K562 (cell line): ENCODE data around the gene RCSD1. TPM values are rescaled to one million over a fixed set of nuclear protein-coding genes. Genes with fewer than 3 reads are reported as not detected.

Source experiments
- ATAC-seq: fragments of 200-7000 bp; cut with Tn5 transposase; 3 replicates; pipeline ENCODE4 v1.9.1; 2020; ENCODE audit warnings: moderate library complexity
- BruUV-seq: library from RNA; stranded (reverse); fragments of 400-500 nt; replicated peaks from 2 replicates; lab custom pipeline; 2021; lab: Mats Ljungman, UMichigan
- CTCF ChIA-PET: fragments of 300-600 bp; formaldehyde crosslinking; extraction: SDS; loops from one replicate; lab custom pipeline; 2021; ENCODE audit warnings: low intra/inter-chr PET ratio; lab: Yijun Ruan, JAX
- POLR2A ChIA-PET: fragments of 300-600, 350-650 bp; sonication (Branson Sonifier 250); formaldehyde crosslinking; extraction: SDS; loops from one replicate; lab custom pipeline; 2021; ENCODE audit warnings: antibody characterized with exemption, inconsistent platforms; lab: Yijun Ruan, JAX
- DNase-seq, 4 experiments: peaks; one replicate each; pipeline versions ENCODE4 v3.0.0 to v3.0.0-alpha.2; 2011 to 2018; ENCODE audit warnings: low spot score in 3 of 4, mixed read lengths in 3 of 4; ENCODE audit errors: extremely low read depth in 1 of 4
- FAIRE-seq: peaks from 2 replicates; lab custom pipeline; 2011; peaks lifted over from hg19 to GRCh38; lab: Jason Lieb, UNC
- H2AFZ ChIP-seq: 2 replicates; pipeline ENCODE4 v1.6.0; 2011; ENCODE audit warnings: low read depth, low read length, control low read depth, inconsistent platforms
- H3K27ac ChIP-seq: fragments of 200-600 bp; 3 replicates; pipeline ENCODE4 v1.8.0; 2011; ENCODE audit warnings: low read depth, mild to moderate bottlenecking, control low read depth, inconsistent platforms, low read length, moderate library complexity, mixed read lengths; ENCODE audit errors: extremely low read depth
- H3K27me3 ChIP-seq, 2 experiments: fragments of 300-600 bp in 1 of 2; 2 replicates in 1 of 2; 3 replicates in 1 of 2; pipeline versions ENCODE4 v1.6.0 to v1.8.0; 2011; ENCODE audit warnings: inconsistent platforms in 2 of 2, low read length in 2 of 2, mild to moderate bottlenecking in 1 of 2, mixed read lengths in 1 of 2, moderate library complexity in 1 of 2; ENCODE audit not compliant: control insufficient read depth in 2 of 2, insufficient read depth in 2 of 2
- H3K36me3 ChIP-seq: fragments of 300-600 bp; 3 replicates; pipeline ENCODE4 v1.8.0; 2011; ENCODE audit warnings: mild to moderate bottlenecking, low read length, inconsistent platforms; ENCODE audit not compliant: control insufficient read depth, insufficient read depth
- H3K4me1 ChIP-seq, 2 experiments: fragments of 200-600 bp in 1 of 2; replicated peaks in 1 of 2; 2 replicates in 1 of 2; 3 replicates in 1 of 2; pipeline versions ENCODE4 v1.5.1 to v1.8.0; 2011; ENCODE audit warnings: inconsistent platforms in 2 of 2, low read length in 2 of 2, mild to moderate bottlenecking in 1 of 2, mixed read lengths in 1 of 2, moderate library complexity in 1 of 2; ENCODE audit not compliant: control insufficient read depth in 2 of 2, insufficient read depth in 2 of 2
- H3K4me2 ChIP-seq: 2 replicates; pipeline ENCODE4 v1.6.1; 2011; ENCODE audit warnings: low read length, control low read depth, inconsistent platforms, mixed read lengths; ENCODE audit not compliant: insufficient read depth
- H3K4me3 ChIP-seq: fragments of 200-600 bp; sonication (generic), shearing (Covaris generic); 2 replicates; pipeline ENCODE4 v1.5.1; 2016; ENCODE audit warnings: control low read depth, inconsistent platforms
- H3K79me2 ChIP-seq: fragments of 200-600 bp; 3 replicates; pipeline ENCODE4 v1.8.0; 2011; ENCODE audit warnings: low read length, inconsistent platforms; ENCODE audit not compliant: control insufficient read depth, insufficient read depth
- H3K9ac ChIP-seq, 2 experiments: 2 replicates each; pipeline versions ENCODE4 v1.6.0 to v1.6.1; 2011; ENCODE audit warnings: low read depth in 2 of 2, low read length in 2 of 2, control low read depth in 1 of 2, inconsistent platforms in 1 of 2, mild to moderate bottlenecking in 1 of 2, mixed read lengths in 1 of 2; ENCODE audit not compliant: insufficient read depth in 1 of 2
- H3K9me1 ChIP-seq: one replicate; pipeline ENCODE4 v1.6.0; 2011; ENCODE audit warnings: inconsistent platforms, mild to moderate bottlenecking, low read length, moderate library complexity; ENCODE audit not compliant: control insufficient read depth, insufficient read depth
- H3K9me3 ChIP-seq: replicated peaks from 2 replicates; pipeline ENCODE4 v1.5.1; 2011; ENCODE audit warnings: low read depth, low read length, inconsistent platforms; ENCODE audit not compliant: control insufficient read depth, insufficient read depth
- H4K20me1 ChIP-seq: replicated peaks from 2 replicates; pipeline ENCODE4 v1.6.1; 2011; ENCODE audit warnings: low read length, inconsistent platforms, mixed read lengths; ENCODE audit not compliant: control insufficient read depth, insufficient read depth
- USF1 ChIP-seq: sonication (generic); formaldehyde crosslinking; IDR thresholded peaks from 2 replicates; pipeline ENCODE4 v1.9.0; 2022; ENCODE audit warnings: mild to moderate bottlenecking, missing genetic modification reagents
- ZNF551 ChIP-seq: fragments of 250-450 bp; sonication (Bioruptor Pico); IDR thresholded peaks from 2 replicates; pipeline ENCODE4 v1.5.0; 2021; ENCODE audit warnings: mild to moderate bottlenecking, moderate library complexity
- WGBS: fragments of 100-300 bp; shearing (Covaris generic); methylation state at CpG from one replicate; pipeline ENCODE4 v1.1.6; 2016; ENCODE audit warnings: low coverage, mixed read lengths; ENCODE audit not compliant: insufficient coverage; ENCODE audit errors: missing lambda C conversion rate; 5-methylcytosine and 5-hydroxymethylcytosine counted together
- in situ Hi-C: fragments of 300-500 bp; cut with MboI; formaldehyde crosslinking; loops from 4 replicates; pipeline ENCODE4 v1.15.0; 2018; ENCODE audit warnings: inconsistent platforms, mixed read lengths
- intact Hi-C: fragments of 100-400 bp; cut with micrococcal nuclease; formaldehyde crosslinking; loops from 2 replicates; pipeline ENCODE4 v1.14.2; 2022
- polyA plus RNA-seq, 8 experiments: library from polyadenylated mRNA; depleted of rRNA in 4 of 8; stranded (reverse) in 5 of 8; unstranded in 3 of 8; fragments of >200 nt; fragmentation: Nextera tagmentation in 2 of 8; fragmentation: Illumina TruSeq in 1 of 8; extraction: Ambion mirVana in 2 of 8; extraction: Trizol in 1 of 8; gene quantifications; 2 replicates each; pipeline versions ENCODE4 v1.2.1 to v1.2.3, GENCODE V29; 2011 to 2014; ENCODE audit warnings: inconsistent platforms in 1 of 8, missing spikeins in 1 of 8
- total RNA-seq, 7 experiments: library from RNA; depleted of rRNA in 6 of 7; stranded (reverse); fragments of >200 nt in 6 of 7; fragmentation: Illumina TruSeq in 2 of 7; extraction: Trizol in 2 of 7; gene quantifications; 2 replicates each; pipeline versions ENCODE4 v1.2.1 to v1.2.3, GENCODE V29; 2011 to 2021; ENCODE audit warnings: low replicate concordance in 1 of 7

RCSD1 gene
- total and polyA plus RNA-seq, 9 of the 15 experiments (the other 6 are each of a cell fraction or from before 2014, with no cell fraction given) = 7.8 to 69.8 (median 45.3) TPM

GRCh38 chr1:167648252-167648849 lies 18.3 kb downstream of the RCSD1 start:
- TF ChIP-seq USF1 (CRISPR knock-in tag) (0 out of 2 replicates have a peak, but pooled peaks have one; percentile 1), ZNF551 (CRISPR knock-in tag) (no peak)
- TF ChIP-seq, all 486 proteins: peak for 1
- no peak for FAIRE-seq
- H3K27me3 ChIP-seq = no peaks in the 10 kb centered on the region
- WGBS = 93% methylated on average over 5 of the region's 5 CpGs
- ChIA-PET POLR2A (interaction anchor here (1.0 to 6.9 kb wide), 4 partner anchors 15 to 21 kb away, joined by 3 to 93 read pairs (median 14); partner anchors contain the start of gene RCSD1), CTCF (no interaction called here)
- H3K4me3 ChIP-seq = no peak overlapping the region
- H3K4me1 ChIP-seq = peaks cover 10 to 20% of the 10 kb centered on the region in 2 experiments; a peak in 4 of 5 replicates
- H3K27ac ChIP-seq = no peak overlapping the region
- in situ Hi-C loops = no loop called here
- no peak for DNase-seq
- no peak for ATAC-seq
- H3K79me2 ChIP-seq = peaks cover 8% of the 10 kb centered on the region; the same call in 2 of the 3 replicates
- no peaks in the 10 kb centered on the region for H3K9me3 ChIP-seq
- H2AFZ ChIP-seq = no peak overlapping the region
- H3K36me3 ChIP-seq = peaks cover 13% of the 10 kb centered on the region; the same call in 2 of the 3 replicates
- H3K4me2 ChIP-seq = no peak overlapping the region
- peaks cover 7% of the 10 kb centered on the region; the same call in 1 of the 2 replicates for H4K20me1 ChIP-seq
- H3K9ac ChIP-seq = no peak overlapping the region
- intact Hi-C loops = no loop called here
- H3K9me1 ChIP-seq = no peaks in the 10 kb centered on the region
- BruUV-seq = no TSS peak
